K562 (cell line): ENCODE measurements around the gene CENPH. TPM values are rescaled to one million over a fixed set of nuclear protein-coding genes. Genes with fewer than 3 reads are reported as not detected.

Source experiments
- CAMTA2 ChIP-seq: fragments of 250-450 bp; sonication (Bioruptor Pico); conservative IDR thresholded peaks from 2 replicates; pipeline ENCODE4 v1.5.1; 2022
- CTCF ChIP-seq, 3 experiments: IDR thresholded peaks in 2 of 3; conservative IDR thresholded peaks in 1 of 3; 2 replicates each; pipeline ENCODE4 v1.5.1; 2011 to 2012; ENCODE audit warnings: low read length in 3 of 3, mild to moderate bottlenecking in 3 of 3, control low read depth in 2 of 3, improper control_type of control experiment in 1 of 3, inconsistent platforms in 1 of 3, low read depth in 1 of 3, mixed read lengths in 1 of 3, moderate library complexity in 1 of 3; ENCODE audit not compliant: insufficient read depth in 2 of 3
- CTCFL ChIP-seq: IDR thresholded peaks from 2 replicates; pipeline ENCODE4 v1.6.1; 2011; ENCODE audit warnings: borderline replicate concordance, low read depth, mild to moderate bottlenecking, moderate library complexity, low read length; ENCODE audit not compliant: insufficient read depth, poor library complexity, severe bottlenecking
- E2F3 ChIP-seq: fragments of 250-450 bp; sonication (Bioruptor Pico); IDR thresholded peaks from 2 replicates; pipeline ENCODE4 v1.4.0; 2020; ENCODE audit warnings: mild to moderate bottlenecking
- HDAC3 ChIP-seq: fragments of 450-650 bp; IDR thresholded peaks from 2 replicates; pipeline ENCODE4 v1.6.1; 2018; ENCODE audit warnings: borderline replicate concordance, mild to moderate bottlenecking, moderate library complexity; ENCODE audit not compliant: partially characterized antibody
- HDAC6 ChIP-seq: IDR thresholded peaks from 2 replicates; pipeline ENCODE4 v1.6.1; 2012; ENCODE audit warnings: low read depth, mild to moderate bottlenecking, control low read depth, inconsistent platforms, low read length, moderate library complexity
- KAT2B ChIP-seq: IDR thresholded peaks from one replicate; pipeline ENCODE4 v1.6.1; 2012; ENCODE audit warnings: low read depth, mild to moderate bottlenecking, control low read depth, inconsistent platforms, low read length, moderate library complexity
- MBD2 ChIP-seq: sonication (generic); IDR thresholded peaks from 2 replicates; pipeline ENCODE4 v1.6.1; 2016; ENCODE audit warnings: low read depth, borderline replicate concordance
- NR0B1 ChIP-seq: fragments of 450-650 bp; IDR thresholded peaks from one replicate; pipeline ENCODE4 v1.6.1; 2018; ENCODE audit warnings: mild to moderate bottlenecking, moderate library complexity; ENCODE audit not compliant: partially characterized antibody
- POLR2AphosphoS2 ChIP-seq: IDR thresholded peaks from 2 replicates; pipeline ENCODE4 v1.6.1; 2012; ENCODE audit warnings: low read length, improper control_type of control experiment
- RBBP5 ChIP-seq: fragments of 200-600 bp; sonication (generic); IDR thresholded peaks from 2 replicates; pipeline ENCODE4 v1.6.1; 2012; ENCODE audit warnings: borderline replicate concordance, mild to moderate bottlenecking, low read length, control low read depth, inconsistent platforms; ENCODE audit not compliant: insufficient read depth, poor library complexity, severe bottlenecking
- RBFOX2 ChIP-seq: fragments of 200-400 bp; formaldehyde crosslinking; IDR thresholded peaks from 2 replicates; pipeline ENCODE4 v1.6.1; 2017; ENCODE audit warnings: low read depth, mild to moderate bottlenecking, low read length, moderate library complexity
- ZBTB43 ChIP-seq: sonication (generic); formaldehyde crosslinking; IDR thresholded peaks from 2 replicates; pipeline ENCODE4 v1.8.0; 2023; ENCODE audit warnings: mild to moderate bottlenecking, missing genetic modification reagents
- ZBTB9 ChIP-seq: fragments of 450-650 bp; formaldehyde crosslinking; IDR thresholded peaks from 2 replicates; pipeline ENCODE4 v1.4.0; 2020; ENCODE audit warnings: mild to moderate bottlenecking, moderate library complexity
- polyA plus RNA-seq, 8 experiments: library from polyadenylated mRNA; depleted of rRNA in 4 of 8; stranded (reverse) in 5 of 8; unstranded in 3 of 8; fragments of >200 nt; fragmentation: Nextera tagmentation in 2 of 8; fragmentation: Illumina TruSeq in 1 of 8; extraction: Ambion mirVana in 2 of 8; extraction: Trizol in 1 of 8; gene quantifications; 2 replicates each; pipeline versions ENCODE4 v1.2.1 to v1.2.3, GENCODE V29; 2011 to 2014; ENCODE audit warnings: inconsistent platforms in 1 of 8, missing spikeins in 1 of 8
- total RNA-seq, 7 experiments: library from RNA; depleted of rRNA in 6 of 7; stranded (reverse); fragments of >200 nt in 6 of 7; fragmentation: Illumina TruSeq in 2 of 7; extraction: Trizol in 2 of 7; gene quantifications; 2 replicates each; pipeline versions ENCODE4 v1.2.1 to v1.2.3, GENCODE V29; 2011 to 2021; ENCODE audit warnings: low replicate concordance in 1 of 7

Gene CENPH
- total and polyA plus RNA-seq, 9 of the 15 experiments (the other 6 are each of a cell fraction or from before 2014, with no cell fraction given): 10.5 to 124 (median 74.9) TPM

GRCh38 chr5:69217548-69218526, 28.5 kb downstream of the CENPH start (continued):
- TF ChIP-seq HDAC3 (no peak), RBBP5 (peak; percentile 97), CTCFL (peak; percentile 8), KAT2B (no peak), NR0B1 (no peak), E2F3 (no peak), POLR2AphosphoS2 (no peak), MBD2 (peak; percentile 75), HDAC6 (no peak), ZBTB9 (CRISPR knock-in tag) (0 out of 2 replicates have a peak, but pooled peaks have one; percentile 78), CTCF (IDR thresholded peaks at IDR 0.05 in 2 of 3, conservative IDR thresholded peaks at IDR 0.05 in 1 of 3; ENCODE audit: insufficient read depth in 2 of 3, low read depth in 1 of 3, low read length in 3 of 3) (no peak), RBFOX2 (peak; percentile 94), ZBTB43 (CRISPR knock-in tag) (peak; percentile 69; the same call in 1 of the 2 replicates), CAMTA2 (CRISPR knock-in tag) (no peak)
